Right kidney (tissue), 1 donor: Measurements from ENCODE around the gene C4B.
"Not testable (repeated sequence)": the region's sequence is repeated elsewhere in the genome, so short reads cannot be mapped to it uniquely, and the experiment has no call there.

Experiments used
- DNase-seq: peaks from one replicate; pipeline ENCODE4 v3.0.0-alpha.2; 2016

The C4B gene

DNA sequence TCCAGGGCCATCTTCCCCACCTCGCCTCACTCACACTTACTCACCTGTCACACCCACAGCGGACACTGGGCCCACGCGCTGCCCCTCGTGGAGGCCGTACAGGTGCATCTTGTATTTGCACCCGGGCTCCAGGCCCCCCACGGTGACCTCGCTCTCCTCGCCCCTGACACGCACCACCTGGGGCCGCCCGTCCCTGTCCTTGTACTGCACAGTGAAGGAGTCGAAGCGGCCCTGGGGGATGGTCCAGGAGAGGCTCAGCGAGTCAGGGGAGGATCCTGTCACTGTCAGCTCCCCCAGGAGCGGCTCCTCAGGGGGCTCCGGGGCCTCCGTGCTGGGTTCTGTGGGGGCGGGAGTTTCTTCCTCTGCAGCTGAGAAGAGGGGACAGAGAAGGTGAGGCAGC, 38.0 kb downstream of the C4B start:
- not testable (repeated sequence) for DNase-seq

DNA sequence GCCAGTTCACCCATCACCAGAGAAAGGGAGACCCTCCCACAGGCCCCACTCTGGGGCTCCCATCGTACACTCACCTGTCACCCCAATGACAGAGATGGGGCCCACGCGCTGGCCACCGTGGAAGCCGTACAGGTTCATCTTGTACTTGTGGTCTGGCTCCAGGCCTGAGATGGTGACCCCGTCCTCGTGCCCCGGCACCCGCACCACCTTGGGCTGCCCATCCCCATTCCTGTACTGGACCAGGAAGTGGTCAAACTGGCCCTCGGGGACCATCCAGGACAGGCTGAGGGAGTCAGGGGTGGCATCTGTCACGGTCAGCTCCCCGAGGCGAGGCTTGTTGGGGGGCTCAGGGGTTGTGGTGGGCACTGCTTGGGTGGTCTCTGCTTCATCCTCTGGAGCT, 38.7 kb downstream of the C4B start:
- not testable (repeated sequence) for DNase-seq

DNA sequence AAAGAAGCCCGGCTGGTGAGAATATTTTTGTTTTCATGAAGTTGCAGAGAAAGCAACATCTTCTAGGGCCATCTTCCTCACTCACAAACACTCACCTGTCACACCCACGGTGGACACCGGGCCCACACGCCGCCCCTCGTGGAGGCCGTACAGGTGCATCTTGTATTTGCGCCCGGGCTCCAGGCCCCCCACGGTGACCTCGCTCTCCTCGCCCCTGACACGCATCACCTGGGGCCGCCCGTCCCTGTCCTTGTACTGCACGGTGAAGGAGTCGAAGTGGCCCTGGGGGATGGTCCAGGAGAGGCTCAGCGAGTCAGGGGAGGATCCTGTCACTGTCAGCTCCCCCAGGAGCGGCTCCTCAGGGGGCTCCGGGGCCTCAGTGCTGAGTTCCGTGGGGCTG, 41.2 kb downstream of the C4B start:
- not testable (repeated sequence) for DNase-seq

DNA sequence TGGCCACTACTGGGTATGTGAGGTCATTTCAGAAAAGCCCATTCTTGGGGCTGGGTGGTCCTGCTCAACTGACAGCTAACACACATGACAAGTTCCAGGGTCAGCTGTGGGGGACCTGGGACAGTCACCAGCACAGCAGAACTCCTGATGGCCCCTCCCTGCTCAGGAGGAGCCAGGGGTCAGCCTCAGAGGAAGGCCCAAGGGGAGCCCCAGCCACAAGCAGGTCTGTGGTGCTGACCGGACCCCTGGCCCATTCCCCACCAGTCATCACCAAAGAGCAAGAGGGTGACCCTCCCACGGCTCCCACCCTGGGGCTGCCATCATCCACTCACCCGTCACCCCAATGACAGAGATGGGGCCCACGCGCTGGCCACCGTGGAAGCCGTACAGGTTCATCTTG, 41.7 kb downstream of the C4B start:
- DNase-seq, result no peak

DNA sequence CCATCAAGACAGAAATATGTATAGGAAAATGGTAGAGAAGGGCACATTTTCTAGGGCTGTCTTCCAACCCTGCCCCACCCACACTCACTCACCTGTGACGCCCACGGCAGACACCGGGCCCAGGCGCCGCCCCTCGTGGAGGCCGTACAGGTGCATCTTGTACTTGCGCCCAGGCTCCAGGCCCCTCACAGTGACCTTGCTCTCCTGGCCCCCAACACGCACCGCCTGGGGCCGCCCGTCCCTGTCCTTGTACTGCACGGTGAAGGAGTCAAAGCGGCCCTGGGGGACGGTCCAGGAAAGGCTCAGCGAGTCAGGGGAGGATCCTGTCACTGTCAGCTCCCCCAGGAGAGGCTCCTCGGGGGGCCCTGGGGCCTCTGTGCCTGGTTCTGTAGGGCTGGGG, 43.4 kb downstream of the C4B start:
- DNase-seq, result no peak

DNA sequence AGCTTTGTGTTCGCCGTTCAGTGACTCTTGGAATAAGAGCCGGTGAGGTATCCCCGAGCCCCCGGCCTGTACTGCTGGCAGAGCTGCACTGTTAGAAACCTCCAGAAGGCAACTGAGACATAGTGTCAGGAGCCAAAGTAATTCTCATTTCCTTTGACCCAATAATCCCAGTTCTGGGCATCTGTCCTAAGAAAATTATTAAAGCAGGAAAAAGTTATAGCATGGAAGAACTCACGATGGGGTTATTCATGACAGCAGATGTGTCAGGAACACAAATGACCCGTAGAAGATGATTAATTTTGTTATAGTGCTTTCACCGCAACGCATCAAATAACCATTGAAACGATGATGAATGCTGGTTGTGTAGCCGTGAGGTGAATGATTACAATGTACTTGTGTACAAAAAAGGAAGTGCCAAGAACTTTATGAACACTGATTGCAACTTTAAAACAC, 43.9 kb downstream of the C4B start:
- DNase-seq, result no peak

DNA sequence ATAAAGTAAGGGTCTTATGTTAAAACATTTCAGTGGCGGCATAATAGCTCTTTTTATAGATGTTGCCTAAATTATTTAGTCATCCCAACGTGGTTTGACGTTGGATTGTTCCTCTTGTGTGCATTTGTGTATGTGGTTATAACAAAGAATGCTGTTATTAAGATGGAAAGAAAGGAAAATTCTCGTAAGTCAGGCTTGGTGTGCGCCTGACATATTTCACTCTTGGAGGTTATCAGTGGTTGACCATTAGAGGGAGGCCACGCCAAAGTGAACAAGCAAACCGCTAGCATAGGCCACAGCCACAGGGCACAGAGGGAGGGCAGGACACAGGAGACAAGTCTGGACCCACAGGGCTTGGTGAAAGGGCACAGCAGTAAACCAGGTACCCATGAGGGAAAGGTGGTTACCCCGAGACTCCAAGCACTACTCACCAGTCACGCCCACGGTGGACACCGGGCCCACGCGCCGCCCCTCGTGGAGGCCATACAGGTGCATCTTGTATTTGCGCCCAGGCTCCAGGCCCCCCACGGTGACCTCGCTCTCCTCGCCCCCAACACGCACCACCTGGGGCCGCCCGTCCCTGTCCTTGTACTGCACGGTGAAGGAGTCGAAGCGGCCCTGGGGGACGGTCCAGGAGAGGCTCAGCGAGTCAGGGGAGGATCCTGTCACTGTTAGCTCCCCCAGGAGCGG, 46.5 kb downstream of the C4B start:
- DNase-seq, result no peak

DNA sequence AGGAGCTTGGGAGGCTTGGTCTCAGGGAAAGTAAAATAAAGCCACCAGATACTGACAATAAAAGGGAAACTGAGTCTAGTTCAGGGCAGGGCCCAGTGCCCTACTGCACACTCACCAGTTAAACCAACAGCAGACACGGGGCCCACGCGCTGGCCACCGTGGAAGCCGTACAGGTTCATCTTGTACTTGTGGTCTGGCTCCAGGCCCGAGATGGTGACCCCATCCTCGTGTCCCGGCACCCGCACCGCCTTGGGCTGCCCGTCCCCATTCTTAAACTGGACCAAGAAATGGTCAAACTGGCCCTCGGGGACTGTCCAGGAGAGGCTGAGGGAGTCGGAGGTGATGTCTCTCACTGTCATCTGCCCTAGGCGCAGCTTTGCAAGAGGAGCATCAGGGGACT, 50.1 kb downstream of the C4B start:
- no peak for DNase-seq

DNA sequence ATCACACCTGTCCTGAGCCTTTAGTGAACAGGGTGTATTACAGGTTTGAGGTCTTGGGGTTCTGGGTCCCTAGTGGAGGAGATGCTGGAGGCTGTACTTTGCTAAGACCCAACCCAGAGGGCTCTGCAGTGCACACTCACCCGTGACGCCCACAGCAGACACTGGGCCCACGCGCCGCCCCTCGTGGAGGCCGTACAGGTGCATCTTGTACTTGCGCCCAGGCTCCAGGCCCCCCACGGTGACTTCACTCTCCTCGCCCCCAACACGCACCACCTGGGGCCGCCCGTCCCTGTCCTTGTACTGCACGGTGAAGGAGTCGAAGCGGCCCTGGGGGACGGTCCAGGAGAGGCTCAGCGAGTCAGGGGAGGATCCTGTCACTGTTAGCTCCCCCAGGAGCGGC, 52.9 kb downstream of the C4B start:
- DNase-seq, result not testable (repeated sequence)

DNA sequence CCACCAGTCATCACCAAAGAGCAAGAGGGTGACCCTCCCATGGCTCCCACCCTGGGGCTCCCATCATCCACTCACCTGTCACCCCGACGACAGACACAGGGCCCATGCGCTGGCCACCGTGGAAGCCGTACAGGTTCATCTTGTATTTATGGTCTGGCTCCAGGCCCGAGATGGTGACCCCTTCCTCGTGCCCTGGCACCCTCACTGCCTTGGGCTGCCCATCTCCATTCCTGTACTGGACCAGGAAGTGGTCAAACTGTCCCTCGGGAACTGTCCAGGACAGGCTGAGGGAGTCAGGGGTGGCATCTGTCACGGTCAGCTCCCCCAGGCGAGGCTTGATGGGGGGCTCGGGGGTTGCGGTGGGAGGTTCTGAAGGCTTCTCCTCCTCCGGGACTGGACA, 53.7 kb downstream of the C4B start:
- not testable (repeated sequence) for DNase-seq

DNA sequence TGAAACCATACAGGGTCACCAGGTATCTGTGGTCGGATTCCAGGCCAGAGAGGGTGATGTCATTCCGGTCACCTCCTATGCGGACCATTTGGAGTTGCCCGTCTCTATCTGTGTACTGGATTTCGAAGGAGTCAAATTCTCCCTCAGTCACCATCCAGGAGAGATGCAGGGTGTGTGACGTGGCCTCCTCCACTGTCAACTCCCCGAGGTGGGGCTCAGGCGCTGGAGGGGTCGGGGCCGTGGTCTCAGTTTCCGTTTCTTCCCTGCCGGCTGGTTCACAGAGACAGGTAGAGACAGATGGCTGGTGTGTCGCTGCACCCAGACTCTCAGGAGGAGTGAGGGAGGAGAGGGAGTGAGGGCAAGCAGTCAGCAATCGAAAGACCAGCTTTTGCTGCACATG, 54.3 kb downstream of the C4B start:
- no peak for DNase-seq

DNA sequence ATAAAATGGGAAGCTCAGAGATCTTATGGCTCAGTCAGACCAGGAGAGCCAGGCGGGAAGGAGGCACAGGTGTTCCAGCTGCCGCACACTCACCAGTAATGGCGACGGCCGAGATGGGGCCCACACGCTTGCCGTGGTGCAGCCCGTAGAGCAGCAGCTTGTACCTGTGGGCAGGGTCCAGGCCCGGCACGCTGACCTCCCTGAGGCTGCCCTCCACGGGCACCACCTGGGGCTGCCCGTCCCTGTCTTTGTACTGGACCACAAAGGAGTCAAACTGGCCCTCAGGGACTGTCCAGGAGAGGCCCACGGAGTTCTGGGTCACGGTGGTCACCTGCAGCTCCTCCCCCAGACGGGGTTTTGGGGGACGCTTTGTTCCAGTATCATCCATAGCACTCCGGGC, 54.9 kb downstream of the C4B start:
- no peak for DNase-seq

DNA sequence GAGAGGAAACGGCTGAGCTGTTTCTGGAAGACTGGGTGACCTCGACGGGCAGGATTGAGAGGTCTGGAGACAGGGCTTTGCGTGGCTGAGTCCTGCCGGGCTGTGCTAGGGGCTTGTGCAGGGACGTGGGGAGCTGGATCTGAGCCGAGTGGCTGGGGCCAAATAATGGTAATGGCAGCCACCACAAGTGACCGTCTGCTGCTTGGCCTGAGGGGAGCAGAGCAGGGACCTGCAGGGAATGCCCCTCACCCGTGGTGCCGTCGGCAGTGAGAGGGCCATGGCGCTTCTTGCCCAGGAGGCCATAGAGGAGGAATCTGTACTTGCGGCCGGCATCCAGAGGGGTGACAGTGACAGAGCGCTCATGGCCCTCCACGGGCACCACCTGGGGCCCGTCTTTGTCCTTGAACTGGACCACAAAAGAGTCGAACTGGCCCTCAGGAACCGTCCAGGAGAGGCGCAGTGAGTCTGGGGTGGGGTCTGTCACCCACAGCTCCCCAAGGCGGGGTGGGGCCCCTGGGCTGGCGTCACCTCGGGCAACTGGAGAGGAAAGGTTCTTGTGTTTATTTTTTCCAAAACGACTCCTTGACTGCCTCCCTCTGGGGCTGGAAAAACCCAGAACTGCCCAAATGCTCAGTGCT, 55.4 kb downstream of the C4B start:
- no peak for DNase-seq

DNA sequence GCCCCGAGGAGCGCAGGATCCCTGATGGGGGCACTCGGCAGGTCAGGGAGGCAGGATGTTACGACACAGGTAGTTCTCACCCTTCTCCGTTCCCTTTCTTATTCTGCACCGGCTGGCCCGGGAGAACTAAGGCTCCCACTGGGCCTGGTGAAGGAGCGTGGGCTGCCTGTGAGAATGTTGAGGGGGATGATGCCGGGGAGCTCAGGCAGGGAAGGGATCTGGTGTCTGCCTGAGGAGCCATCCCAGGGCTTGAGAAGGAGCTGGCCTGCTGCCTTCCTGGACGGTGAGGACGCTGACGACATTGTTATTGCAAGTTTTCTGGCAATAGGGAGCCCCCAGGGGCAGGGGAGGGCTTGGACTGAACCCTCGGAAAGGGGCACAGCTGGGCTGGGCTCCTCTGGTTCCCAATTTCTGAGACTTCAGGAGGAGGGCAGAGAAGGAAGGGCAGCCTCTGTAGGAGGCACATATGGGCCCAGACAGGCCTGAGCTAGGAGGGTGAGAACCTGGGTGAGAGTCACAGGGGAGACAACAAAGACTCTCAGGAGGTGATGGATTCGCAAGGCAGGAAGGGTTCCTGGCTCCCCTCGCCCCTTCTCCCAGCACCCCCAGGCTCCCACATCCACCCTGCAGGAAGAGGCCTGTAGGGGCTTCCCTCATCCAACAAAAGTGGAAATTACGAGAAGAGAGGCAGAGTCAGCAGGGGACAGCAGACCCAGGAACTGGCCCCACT, 56.4 kb downstream of the C4B start:
- DNase-seq, result no peak

DNA sequence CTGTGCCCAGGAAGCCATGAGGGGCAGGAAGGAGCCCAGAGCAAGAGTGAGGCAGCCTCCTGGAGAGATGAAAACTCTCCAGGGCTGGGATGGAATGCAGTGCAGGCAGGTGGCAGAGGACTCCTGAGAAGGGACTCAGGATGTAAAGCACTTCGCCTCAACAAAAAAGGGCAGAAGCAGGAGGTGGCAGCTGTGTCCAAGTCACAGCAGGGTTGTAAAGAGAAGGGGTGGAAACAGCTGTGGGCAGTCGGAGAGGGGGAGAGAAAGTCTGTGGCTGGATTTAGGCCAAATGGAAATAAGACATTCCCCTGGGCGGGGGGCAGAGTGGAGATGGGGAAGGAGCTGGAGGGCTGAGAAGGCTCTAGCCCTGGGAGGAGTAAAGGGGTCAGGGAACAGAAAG, 58.5 kb downstream of the C4B start:
- DNase-seq, result no peak

DNA sequence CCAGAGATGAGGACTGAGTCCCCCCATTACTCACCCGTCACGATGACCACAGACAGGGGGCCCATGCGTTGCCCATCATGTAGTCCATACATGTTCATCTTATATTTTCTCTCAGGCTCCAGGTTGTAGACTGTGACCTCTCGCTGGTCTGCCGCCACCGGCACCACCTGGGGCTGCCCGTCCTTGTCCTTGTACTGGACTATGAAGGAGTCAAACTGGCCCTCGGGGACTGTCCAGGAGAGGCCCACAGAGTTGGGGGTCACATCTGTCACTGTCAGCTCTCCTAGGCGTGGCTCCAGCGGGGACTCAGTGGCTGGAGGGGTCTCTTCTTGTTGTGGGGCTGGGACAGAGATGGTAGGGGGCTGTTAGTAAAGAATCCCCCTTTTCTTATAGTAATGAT, 59.0 kb downstream of the C4B start:
- no peak for DNase-seq

DNA sequence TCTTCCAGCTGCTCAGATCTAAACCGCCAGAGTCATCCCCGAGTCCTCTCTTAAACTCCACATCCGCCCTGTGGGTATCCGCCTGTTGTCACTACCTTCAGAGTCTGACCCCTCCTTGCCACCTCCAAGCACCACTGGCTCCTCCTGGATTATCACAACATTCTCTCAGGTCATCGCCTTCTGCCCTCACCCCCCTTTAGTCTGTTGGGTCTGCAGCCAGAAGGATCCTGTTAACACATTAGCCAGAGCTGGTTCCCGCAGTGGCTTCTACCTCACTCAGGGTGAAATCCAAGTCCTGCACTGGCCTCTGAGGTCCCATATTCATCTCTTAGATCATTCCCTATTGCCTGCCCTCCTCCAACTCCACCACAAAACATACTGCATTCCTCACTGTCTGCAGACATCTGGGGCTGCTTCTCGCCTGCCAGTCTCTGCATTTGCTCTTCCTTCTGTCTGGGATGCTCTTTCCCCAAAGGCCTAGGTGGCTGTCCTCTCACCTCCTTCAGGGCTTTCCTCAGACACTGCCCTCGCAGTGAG, 60.5 kb downstream of the C4B start:
- no peak for DNase-seq

DNA sequence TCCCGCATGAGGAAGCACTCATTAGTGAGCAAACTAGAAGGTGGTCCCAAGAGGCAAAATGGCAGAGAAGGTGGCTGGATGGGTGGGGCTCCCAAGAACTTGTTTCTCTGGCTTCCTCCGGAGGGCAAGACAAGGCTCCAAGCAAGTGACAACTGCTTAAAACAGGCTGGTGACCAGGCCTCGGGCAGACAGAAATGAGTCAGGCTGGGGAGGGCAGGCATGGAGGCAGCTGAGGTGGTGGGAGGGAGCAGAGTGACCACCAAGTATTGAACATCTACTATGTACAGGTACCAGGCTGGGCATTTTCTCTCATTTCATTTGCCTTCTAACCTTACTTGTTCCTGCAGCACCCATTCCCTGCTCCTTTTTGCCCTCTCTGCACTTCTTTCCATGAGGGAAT, 61.2 kb downstream of the C4B start:
- DNase-seq, result no peak

DNA sequence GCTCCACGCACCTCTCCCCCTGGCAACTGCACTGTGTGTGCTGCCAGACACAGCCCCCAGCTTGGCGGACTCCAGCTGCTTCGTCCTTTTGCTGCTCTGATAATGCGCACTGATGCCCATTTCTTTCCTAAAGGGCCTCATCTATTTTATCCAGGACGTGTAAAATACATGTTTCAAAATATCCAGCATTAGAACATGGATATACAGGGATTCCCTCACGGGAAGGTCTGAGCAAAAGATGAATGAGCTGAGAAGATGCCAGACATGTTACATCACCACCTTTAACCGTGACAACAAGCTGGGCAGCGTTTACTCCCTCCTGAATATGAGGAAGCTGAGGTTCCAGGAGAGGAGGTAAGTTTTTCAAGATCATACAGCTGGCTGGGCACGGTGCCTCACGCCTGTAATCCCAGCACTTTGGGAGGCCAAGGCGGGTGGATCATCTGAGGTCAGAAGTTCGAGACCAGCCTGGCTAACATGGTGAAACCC, 61.8 kb downstream of the C4B start:
- no peak for DNase-seq

DNA sequence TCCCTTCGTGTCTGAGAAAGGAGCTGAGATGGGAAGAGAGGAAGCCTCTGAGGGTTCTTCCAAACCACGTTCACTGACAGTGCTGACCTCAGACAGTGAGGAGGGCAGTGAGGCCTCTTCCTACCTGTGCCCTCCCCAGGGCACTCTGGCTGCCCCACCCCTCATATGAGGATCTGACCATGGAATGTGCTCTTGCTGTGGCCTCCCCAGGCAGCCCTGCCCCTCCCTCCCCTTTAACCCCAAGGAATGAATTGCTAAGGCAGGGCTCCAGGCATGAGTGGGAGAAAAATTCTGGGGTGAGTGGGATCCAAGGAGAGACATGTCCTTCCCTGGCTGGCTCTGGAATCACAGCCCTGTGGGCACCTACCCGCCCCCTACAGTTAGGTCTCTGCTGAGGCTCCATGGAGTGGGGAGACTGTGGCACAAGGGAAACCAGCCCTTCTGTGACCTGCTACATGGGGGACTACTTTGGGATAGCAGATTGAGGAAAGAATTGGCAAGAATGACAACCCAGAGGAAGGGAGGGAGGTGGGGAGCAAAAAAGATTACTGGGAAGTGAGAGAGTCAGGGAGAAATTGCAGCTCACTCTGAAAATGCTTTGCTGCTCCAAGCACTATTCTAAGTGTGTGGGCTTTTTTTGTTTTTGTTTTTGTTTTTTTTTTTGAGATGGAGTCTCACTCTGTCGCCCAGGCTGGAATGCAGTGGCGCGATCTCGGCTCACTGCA, 65.1 kb downstream of the C4B start:
- DNase-seq, result no peak

DNA sequence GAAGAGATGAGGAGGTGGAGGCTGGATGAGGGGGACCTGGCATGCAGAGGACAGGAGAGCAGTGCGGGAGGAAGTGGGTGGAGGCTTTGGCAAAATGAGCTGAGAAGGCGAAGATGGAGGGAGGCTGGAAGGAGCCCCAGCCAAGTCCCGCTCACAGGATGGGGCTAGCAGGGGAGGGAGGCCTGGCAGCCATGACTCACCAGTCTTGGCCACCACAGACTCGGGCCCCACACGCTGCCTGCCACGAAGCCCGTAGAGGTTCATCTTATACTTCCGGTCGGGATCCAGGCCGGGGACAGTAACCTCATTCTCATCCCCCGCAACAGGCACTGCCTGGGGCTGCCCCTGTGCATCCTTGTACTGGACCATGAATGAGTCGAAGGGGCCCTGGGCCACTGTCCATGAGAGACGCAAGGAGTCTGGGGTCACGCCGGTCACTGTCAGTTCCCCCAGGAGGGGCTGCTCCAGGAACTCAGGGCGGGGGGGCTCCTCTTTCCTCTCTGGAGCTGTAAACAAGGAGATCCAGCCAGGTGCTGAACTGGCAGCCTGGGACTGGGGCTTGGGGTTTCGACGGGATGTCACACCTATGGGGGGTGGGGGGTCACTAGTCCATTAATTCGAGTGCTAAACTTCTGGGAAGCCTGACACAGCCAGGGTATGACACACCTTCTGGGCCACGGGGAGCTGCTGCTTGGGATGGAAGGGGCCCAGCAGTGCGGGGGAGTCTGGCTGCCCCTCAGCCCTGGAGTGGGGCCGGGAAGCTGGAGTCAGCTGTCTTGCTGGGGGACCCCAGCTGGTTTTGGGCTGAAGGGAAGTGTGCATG, 66.8 kb downstream of the C4B start:
- DNase-seq, result no peak

DNA sequence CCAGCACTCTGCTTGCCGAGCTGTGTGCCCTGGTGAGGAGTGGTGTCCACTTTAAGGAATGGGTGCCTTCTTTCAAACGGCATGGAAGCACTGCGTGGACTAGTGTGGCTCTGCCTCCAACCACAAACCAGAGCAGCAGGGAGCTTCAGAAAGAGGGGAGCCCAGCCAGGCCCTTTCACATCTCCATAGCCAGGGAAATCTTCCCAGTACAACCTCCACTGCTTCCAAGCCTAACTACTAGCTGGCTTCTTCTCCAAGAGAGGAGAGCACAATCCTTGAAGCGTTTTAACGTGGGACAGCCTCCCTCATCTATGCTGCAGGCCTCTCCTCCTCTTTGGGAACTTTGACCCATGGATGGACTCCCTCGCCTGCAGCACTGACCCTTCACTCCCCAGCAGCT, 67.9 kb downstream of the C4B start:
- DNase-seq, result no peak
